SK-N-SH (cell line): ENCODE data around the gene PTGDS.

Experiments used
- CHD2 ChIP-seq: fragments of 150-350 bp; IDR thresholded peaks from 2 replicates; pipeline ENCODE4 v1.6.1; 2018; ENCODE audit warnings: low read length; ENCODE audit not compliant: partially characterized antibody
- EZH2phosphoT487 ChIP-seq: fragments of 200-600 bp; sonication (generic); IDR thresholded peaks from 2 replicates; pipeline ENCODE4 v1.6.1; 2017; ENCODE audit warnings: low read depth, mixed run types, mild to moderate bottlenecking, antibody characterized with exemption, moderate library complexity, borderline replicate concordance
- FOSL2 ChIP-seq: IDR thresholded peaks from 2 replicates; pipeline ENCODE4 v1.4.0; 2012; ENCODE audit warnings: low read depth, mild to moderate bottlenecking, moderate library complexity, borderline replicate concordance
- MAX ChIP-seq: IDR thresholded peaks from 2 replicates; pipeline ENCODE4 v1.4.0; 2012; ENCODE audit warnings: low read depth
- POLR2AphosphoS5 ChIP-seq: IDR thresholded peaks from 2 replicates; pipeline ENCODE4 v1.6.1; 2012; ENCODE audit warnings: low read depth, low read length
- RAD21 ChIP-seq: IDR thresholded peaks from 2 replicates; pipeline ENCODE4 v1.6.1; 2012; ENCODE audit warnings: mild to moderate bottlenecking, low read length
- REST ChIP-seq: IDR thresholded peaks from 2 replicates; pipeline ENCODE4 v1.6.1; 2012; ENCODE audit warnings: mild to moderate bottlenecking, low read depth, low read length, moderate library complexity
- RFX5 ChIP-seq: IDR thresholded peaks from 2 replicates; pipeline ENCODE4 v1.6.1; 2012; ENCODE audit warnings: mild to moderate bottlenecking, improper control_type of control experiment, low read length
- SIN3A ChIP-seq: IDR thresholded peaks from 2 replicates; pipeline ENCODE4 v1.6.1; 2012; ENCODE audit warnings: low read depth, mild to moderate bottlenecking, low read length, moderate library complexity, borderline replicate concordance
- YY1 ChIP-seq: IDR thresholded peaks from 2 replicates; pipeline ENCODE4 v1.4.0; 2012; ENCODE audit warnings: low read depth, mild to moderate bottlenecking
- TF ChIP-seq, protein P1 (sequence below): fragments of 200-600 bp; sonication (generic); IDR thresholded peaks from 2 replicates; pipeline ENCODE4 v1.6.1; 2017; ENCODE audit warnings: antibody characterized with exemption, mild to moderate bottlenecking, moderate library complexity
- TF ChIP-seq, protein P2 (sequence below): IDR thresholded peaks from 2 replicates; pipeline ENCODE4 v1.4.0; 2012; ENCODE audit warnings: low read depth, borderline replicate concordance

DNA sequence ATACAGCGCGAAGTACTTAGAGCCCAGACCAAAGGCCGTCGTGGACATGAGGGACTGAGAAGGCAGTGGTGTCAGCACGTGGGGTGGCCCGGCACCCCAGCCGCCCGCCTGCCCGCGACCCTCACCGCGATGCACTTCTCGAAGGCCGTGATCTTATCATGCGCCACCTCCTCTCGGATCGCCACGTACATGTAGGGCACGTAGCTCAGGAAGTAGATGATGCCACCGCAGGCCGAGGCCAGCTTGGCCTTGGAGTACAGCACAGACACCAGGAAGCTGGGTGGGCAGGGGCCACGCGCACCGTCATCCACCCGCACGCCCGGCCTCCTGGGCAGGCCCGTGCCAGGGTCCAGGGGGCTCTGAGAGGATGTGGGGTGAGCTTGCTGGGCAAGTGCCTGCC, 39.8 kb downstream of the PTGDS start:
- TF ChIP-seq, protein P1, sequence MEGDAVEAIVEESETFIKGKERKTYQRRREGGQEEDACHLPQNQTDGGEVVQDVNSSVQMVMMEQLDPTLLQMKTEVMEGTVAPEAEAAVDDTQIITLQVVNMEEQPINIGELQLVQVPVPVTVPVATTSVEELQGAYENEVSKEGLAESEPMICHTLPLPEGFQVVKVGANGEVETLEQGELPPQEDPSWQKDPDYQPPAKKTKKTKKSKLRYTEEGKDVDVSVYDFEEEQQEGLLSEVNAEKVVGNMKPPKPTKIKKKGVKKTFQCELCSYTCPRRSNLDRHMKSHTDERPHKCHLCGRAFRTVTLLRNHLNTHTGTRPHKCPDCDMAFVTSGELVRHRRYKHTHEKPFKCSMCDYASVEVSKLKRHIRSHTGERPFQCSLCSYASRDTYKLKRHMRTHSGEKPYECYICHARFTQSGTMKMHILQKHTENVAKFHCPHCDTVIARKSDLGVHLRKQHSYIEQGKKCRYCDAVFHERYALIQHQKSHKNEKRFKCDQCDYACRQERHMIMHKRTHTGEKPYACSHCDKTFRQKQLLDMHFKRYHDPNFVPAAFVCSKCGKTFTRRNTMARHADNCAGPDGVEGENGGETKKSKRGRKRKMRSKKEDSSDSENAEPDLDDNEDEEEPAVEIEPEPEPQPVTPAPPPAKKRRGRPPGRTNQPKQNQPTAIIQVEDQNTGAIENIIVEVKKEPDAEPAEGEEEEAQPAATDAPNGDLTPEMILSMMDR: no peak
- no peak for TF ChIP-seq POLR2AphosphoS5
- no peak for TF ChIP-seq SIN3A
- no peak for TF ChIP-seq RAD21
- TF ChIP-seq FOSL2: no peak
- TF ChIP-seq REST: no peak
- no peak for TF ChIP-seq YY1
- TF ChIP-seq CHD2: no peak
- no peak for TF ChIP-seq MAX
- no peak for TF ChIP-seq EZH2phosphoT487
- no peak for TF ChIP-seq RFX5
- TF ChIP-seq, protein P2, sequence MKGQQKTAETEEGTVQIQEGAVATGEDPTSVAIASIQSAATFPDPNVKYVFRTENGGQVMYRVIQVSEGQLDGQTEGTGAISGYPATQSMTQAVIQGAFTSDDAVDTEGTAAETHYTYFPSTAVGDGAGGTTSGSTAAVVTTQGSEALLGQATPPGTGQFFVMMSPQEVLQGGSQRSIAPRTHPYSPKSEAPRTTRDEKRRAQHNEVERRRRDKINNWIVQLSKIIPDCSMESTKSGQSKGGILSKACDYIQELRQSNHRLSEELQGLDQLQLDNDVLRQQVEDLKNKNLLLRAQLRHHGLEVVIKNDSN: no peak
